Adrenal gland (tissue), 12 donors: ENCODE data around the gene KIF16B. TPM values are rescaled to one million over a fixed set of nuclear protein-coding genes. Genes with fewer than 3 reads are reported as not detected.
A peak's percentile ranks its signal among the peaks of the same experiment; 100 is the strongest.
"Not testable (repeated sequence)": the region's sequence is repeated elsewhere in the genome, so short reads cannot be mapped to it uniquely, and the experiment has no call there.

ENCODE experiments used
- DNase-seq, 7 donors: peaks; one replicate each; pipeline ENCODE4 v3.0.0-alpha.2; 2019 to 2020
- H3K27ac ChIP-seq, 5 donors: fragments of 200-600 bp; sonication (generic) in 4 of 5; 1 replicate in 3 of 5; 2 replicates in 2 of 5; pipeline versions ENCODE4 v1.5.1 to v1.8.0; 2016 to 2020; ENCODE audit warnings: mild to moderate bottlenecking in 1 of 5
- H3K27me3 ChIP-seq: fragments of 200-600 bp; 2 replicates; pipeline ENCODE4 v1.8.0; 2021
- H3K36me3 ChIP-seq, 2 donors: fragments of 200-600 bp; replicated peaks in 1 of 2; 1 replicate in 1 of 2; 2 replicates in 1 of 2; pipeline versions ENCODE4 v1.5.1 to v1.8.0; 2018 to 2022
- H3K4me1 ChIP-seq, 2 donors: fragments of 200-600 bp; replicated peaks in 1 of 2; 1 replicate in 1 of 2; 2 replicates in 1 of 2; pipeline versions ENCODE4 v1.5.1 to v1.8.0; 2018 to 2021
- H3K4me3 ChIP-seq, 4 donors: fragments of 200-600 bp; sonication (generic) in 3 of 4; one replicate each; pipeline ENCODE4 v1.5.1; 2016 to 2018
- H3K9me3 ChIP-seq, 3 donors: fragments of 200-600 bp; sonication (generic) in 1 of 3; replicated peaks in 1 of 3; 1 replicate in 2 of 3; 2 replicates in 1 of 3; pipeline versions ENCODE4 v1.5.1 to v1.8.0; 2016 to 2021
- POLR2A ChIP-seq, 2 donors: fragments of 450-650 bp; IDR thresholded peaks; one replicate each; pipeline ENCODE4 v1.6.1; 2017; ENCODE audit warnings: antibody characterized with exemption in 2 of 2, mild to moderate bottlenecking in 2 of 2, moderate library complexity in 1 of 2
- WGBS, 4 donors: extraction: QIAGEN DNeasy Blood & Tissue Kit in 2 of 4; methylation state at CpG; one replicate each; pipeline versions ENCODE4 v1.1.5 to v1.1.7; 2013 to 2017; 5-methylcytosine and 5-hydroxymethylcytosine counted together
- intact Hi-C, 2 donors: fragments of 100-400 bp; cut with DNase I; formaldehyde crosslinking; loops; one replicate each; pipeline versions ENCODE4 v1.14.1 to v1.15.0; 2022 to 2023
- polyA plus RNA-seq, 3 donors: library from polyadenylated mRNA; stranded (reverse); fragments of 200-250 nt in 2 of 3; fragments of 350-450 nt in 1 of 3; fragmentation: Illumina TruSeq in 1 of 3; extraction: RNeasy Lipid Tissue Mini Kit (QIAGEN cat#74804) in 1 of 3; gene quantifications; one replicate each; pipeline ENCODE4 v1.2.3, GENCODE V29; 2013 to 2014
- total RNA-seq, 9 donors: library from RNA; depleted of rRNA in 4 of 9; stranded (reverse); fragments of >200 nt in 4 of 9; fragments of 120-200 nt in 1 of 9; fragmentation: NEBNext Ultra II Directional in 1 of 9; extraction: Animal tissue kit (Norgen Biotek cat#: 25700) in 1 of 9; gene quantifications; one replicate each; pipeline versions ENCODE4 v1.1.0 to v1.2.4, GENCODE V29; 2013 to 2023
- TF ChIP-seq, protein P1 (sequence below), 6 experiments: fragments of 450-650 bp in 4 of 6; fragments of 200-600 bp in 2 of 6; sonication (generic) in 1 of 6; IDR thresholded peaks; 1 replicate in 5 of 6; 2 replicates in 1 of 6; pipeline versions ENCODE4 v1.5.1 to v1.8.0; 2016 to 2021; ENCODE audit warnings: antibody characterized with exemption in 6 of 6, mild to moderate bottlenecking in 2 of 6, moderate library complexity in 1 of 6
- donor health status: healthy with polysubstance abuse.
- donor health status: Bipolar disorder and iron deficiency.
- donor health status: DM: yes; HTN: yes; CAD: no.
- donor health status: DM: no; HTN: no; CAD: no.
- donor health status: DM: no; HTN: no; CAD: no.
- donor health status: DM: yes; HTN: yes; CAD: no.

Gene KIF16B
- total and polyA plus RNA-seq, 12 donors, result 8.6 to 113 (median 36.1) TPM

DNA sequence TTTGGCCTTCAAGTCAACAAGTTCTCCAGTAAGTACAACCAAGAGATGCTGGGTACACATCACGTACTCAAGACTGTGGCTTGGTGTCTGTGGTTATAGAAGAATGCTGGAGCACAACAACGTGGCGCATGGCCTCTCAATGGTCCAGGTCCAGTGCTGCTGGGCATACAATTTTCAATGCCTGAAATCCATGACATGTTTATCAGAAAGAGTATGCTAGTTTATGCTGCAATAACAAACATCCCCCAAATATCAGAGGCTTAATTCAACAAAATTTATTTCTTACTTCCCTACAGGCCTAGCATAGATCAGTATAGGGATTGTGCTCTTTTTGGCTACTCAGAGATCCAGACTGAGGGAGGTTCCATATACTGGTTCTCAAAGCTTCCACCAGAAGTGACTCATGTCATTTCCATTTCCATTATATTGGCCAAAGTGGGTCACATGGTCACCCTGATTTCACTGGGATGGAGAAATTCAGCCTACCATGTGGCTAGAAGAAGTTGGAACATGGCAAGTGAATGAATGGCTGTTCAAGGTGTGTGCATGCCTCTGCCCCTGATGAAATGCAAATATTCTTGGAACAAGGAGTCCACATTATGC is 33.3 kb upstream of the KIF16B start:
- 94 to 100% (median 98%) methylated on average over 3 of the region's 3 CpGs for WGBS, 4 donors
- Histone ChIP-seq H3K27ac (no peak overlapping the region), H3K9me3 (no peaks in the 10 kb centered on the region), H3K27me3 (no peaks in the 10 kb centered on the region), H3K4me3 (no peak overlapping the region), H3K4me1 (peaks cover 4 to 14% of the 10 kb centered on the region in 2 donors), H3K36me3 (no peaks in the 10 kb centered on the region)
- no peak for TF ChIP-seq POLR2A (IDR thresholded peaks at IDR 0.05)
- TF ChIP-seq, protein P1, sequence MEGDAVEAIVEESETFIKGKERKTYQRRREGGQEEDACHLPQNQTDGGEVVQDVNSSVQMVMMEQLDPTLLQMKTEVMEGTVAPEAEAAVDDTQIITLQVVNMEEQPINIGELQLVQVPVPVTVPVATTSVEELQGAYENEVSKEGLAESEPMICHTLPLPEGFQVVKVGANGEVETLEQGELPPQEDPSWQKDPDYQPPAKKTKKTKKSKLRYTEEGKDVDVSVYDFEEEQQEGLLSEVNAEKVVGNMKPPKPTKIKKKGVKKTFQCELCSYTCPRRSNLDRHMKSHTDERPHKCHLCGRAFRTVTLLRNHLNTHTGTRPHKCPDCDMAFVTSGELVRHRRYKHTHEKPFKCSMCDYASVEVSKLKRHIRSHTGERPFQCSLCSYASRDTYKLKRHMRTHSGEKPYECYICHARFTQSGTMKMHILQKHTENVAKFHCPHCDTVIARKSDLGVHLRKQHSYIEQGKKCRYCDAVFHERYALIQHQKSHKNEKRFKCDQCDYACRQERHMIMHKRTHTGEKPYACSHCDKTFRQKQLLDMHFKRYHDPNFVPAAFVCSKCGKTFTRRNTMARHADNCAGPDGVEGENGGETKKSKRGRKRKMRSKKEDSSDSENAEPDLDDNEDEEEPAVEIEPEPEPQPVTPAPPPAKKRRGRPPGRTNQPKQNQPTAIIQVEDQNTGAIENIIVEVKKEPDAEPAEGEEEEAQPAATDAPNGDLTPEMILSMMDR (IDR thresholded peaks at IDR 0.05), result no peak
- no peak for DNase-seq
- intact Hi-C loops, result no loop called here

GRCh38 chr20:16601047-16601446 is 27.8 kb upstream of the KIF16B start:
- no peaks in the 10 kb centered on the region for H3K36me3 ChIP-seq
- intact Hi-C loops, result no loop called here
- 46 to 60% (median 54%) methylated on average over 2 of the region's 2 CpGs for WGBS, 4 donors

GRCh38 chr20:16599257-16599656 is 26.0 kb upstream of the KIF16B start:
- intact Hi-C loops, result no loop called here
- no peak overlapping the region for H3K4me3 ChIP-seq
- no peak overlapping the region for H3K27ac ChIP-seq
- no peak for TF ChIP-seq POLR2A (IDR thresholded peaks at IDR 0.05)
- TF ChIP-seq, protein P1 (IDR thresholded peaks at IDR 0.05), result no peak
- WGBS, 4 donors, result 82 to 94% (median 91%) methylated on average over 3 of the region's 3 CpGs
- H3K9me3 ChIP-seq, result no peaks in the 10 kb centered on the region
- DNase-seq, result no peak
- no peaks in the 10 kb centered on the region for H3K36me3 ChIP-seq
- H3K4me1 ChIP-seq, result no peaks in the 10 kb centered on the region
- no peaks in the 10 kb centered on the region for H3K27me3 ChIP-seq

More at GRCh38 chr20:16601047-16601446, 27.8 kb upstream of the KIF16B start:
- Histone ChIP-seq H3K4me3 (no peak overlapping the region), H3K4me1 (no peaks in the 10 kb centered on the region), H3K27ac (no peak overlapping the region), H3K9me3 (no peaks in the 10 kb centered on the region), H3K27me3 (no peaks in the 10 kb centered on the region)
- DNase-seq, result no peak
- TF ChIP-seq, protein P1 (IDR thresholded peaks at IDR 0.05), result no peak
- TF ChIP-seq POLR2A (IDR thresholded peaks at IDR 0.05), result no peak

DNA sequence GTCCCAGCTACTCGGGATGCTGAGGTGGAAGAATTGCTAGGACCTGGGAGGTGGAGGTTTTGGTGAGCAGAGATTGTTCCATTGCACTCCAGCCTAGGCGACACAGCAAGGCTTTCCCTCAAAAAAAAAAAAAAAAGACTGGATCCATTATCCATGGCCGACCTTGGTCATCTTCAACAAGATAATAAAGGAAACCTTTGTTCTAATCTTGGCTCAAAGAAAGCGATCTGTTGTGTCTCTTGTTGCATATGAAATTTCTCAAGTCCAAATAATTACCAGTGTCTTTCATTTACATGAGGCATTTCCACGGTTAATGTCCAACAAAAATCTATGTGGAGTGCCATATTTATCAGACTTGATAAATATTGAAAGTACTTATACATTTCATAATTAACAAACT is 23.7 kb upstream of the KIF16B start:
- no peak overlapping the region for H3K4me3 ChIP-seq
- H3K9me3 ChIP-seq, result no peaks in the 10 kb centered on the region
- no peaks in the 10 kb centered on the region for H3K27me3 ChIP-seq
- no peak overlapping the region for H3K27ac ChIP-seq
- TF ChIP-seq, protein P1 (IDR thresholded peaks at IDR 0.05), result no peak
- TF ChIP-seq POLR2A (IDR thresholded peaks at IDR 0.05), result no peak
- no peaks in the 10 kb centered on the region for H3K4me1 ChIP-seq
- intact Hi-C loops, result no loop called here
- 58 to 63% (median 60%) methylated on average over 5 of the region's 5 CpGs for WGBS, 4 donors
- DNase-seq, result no peak
- no peaks in the 10 kb centered on the region for H3K36me3 ChIP-seq

DNA sequence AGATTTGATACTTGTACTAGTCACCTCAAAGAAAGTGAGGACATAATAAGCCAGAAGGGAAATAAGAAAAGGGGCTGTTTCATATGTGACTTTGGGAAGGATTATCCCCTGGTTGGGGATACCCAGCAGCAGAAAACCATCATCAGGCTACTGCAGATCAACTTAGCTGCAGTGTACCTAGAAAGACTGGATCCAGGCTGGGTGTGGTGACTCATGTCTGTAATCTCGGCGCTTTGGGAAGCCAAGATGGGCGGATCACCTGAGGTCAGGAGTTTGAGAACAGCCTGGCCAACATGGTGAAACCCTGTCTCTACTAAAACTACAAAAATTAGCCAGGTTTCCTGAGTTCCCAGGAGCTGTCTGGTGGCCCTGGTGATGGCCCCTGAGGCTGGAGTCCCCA is 23.2 kb upstream of the KIF16B start:
- H3K4me1 ChIP-seq, intact Hi-C loops, H3K27me3 ChIP-seq, H3K36me3 ChIP-seq, H3K27ac ChIP-seq, H3K9me3 ChIP-seq, H3K4me3 ChIP-seq: not testable (repeated sequence)
- 36 to 66% (median 46%) methylated on average over 3 of the region's 3 CpGs; no CpG with 5 or more reads in 1 of the 4 donors for WGBS, 4 donors
- DNase-seq, result peak in 1 of 7 donors; percentile 21
